RWPE2 (cell line): ENCODE results near the gene SDC3.

Source experiments
- ATAC-seq: fragments of 200-7000 bp; cut with Tn5 transposase; 3 replicates; pipeline ENCODE4 v1.9.1; 2021; ENCODE audit warnings: low read depth
- DNase-seq: peaks from one replicate; pipeline ENCODE4 v3.0.0-alpha.2; 2020; ENCODE audit warnings: low spot score
- H3K27ac ChIP-seq: fragments of 450-650 bp; 2 replicates; pipeline ENCODE4 v1.5.1; 2017; ENCODE audit warnings: mild to moderate bottlenecking; ENCODE audit not compliant: poor library complexity, severe bottlenecking
- H3K27me3 ChIP-seq: fragments of 250-450 bp; sonication (Bioruptor Pico); 2 replicates; pipeline ENCODE4 v1.5.1; 2021; ENCODE audit warnings: mild to moderate bottlenecking, moderate library complexity; ENCODE audit not compliant: insufficient read depth, poor library complexity, severe bottlenecking
- H3K36me3 ChIP-seq: fragments of 250-450 bp; sonication (Bioruptor Pico); 2 replicates; pipeline ENCODE4 v1.5.1; 2020; ENCODE audit warnings: low read depth, mild to moderate bottlenecking, moderate library complexity
- H3K4me1 ChIP-seq: fragments of 250-450 bp; sonication (Bioruptor Pico); 2 replicates; pipeline ENCODE4 v1.5.1; 2021; ENCODE audit warnings: mild to moderate bottlenecking, moderate library complexity; ENCODE audit not compliant: insufficient read depth, poor library complexity, severe bottlenecking
- H3K4me3 ChIP-seq: fragments of 250-450 bp; sonication (Bioruptor Pico); 2 replicates; pipeline ENCODE4 v1.5.1; 2021; ENCODE audit warnings: mild to moderate bottlenecking, moderate library complexity; ENCODE audit not compliant: severe bottlenecking
- H3K9me3 ChIP-seq: fragments of 250-450 bp; sonication (Bioruptor Pico); 2 replicates; pipeline ENCODE4 v1.5.1; 2021; ENCODE audit warnings: mild to moderate bottlenecking, moderate library complexity; ENCODE audit not compliant: severe bottlenecking
- TF ChIP-seq, protein P1 (sequence below): fragments of 450-650 bp; IDR thresholded peaks from one replicate; pipeline ENCODE4 v1.5.1; 2017; ENCODE audit warnings: mild to moderate bottlenecking, moderate library complexity; ENCODE audit not compliant: poor library complexity, severe bottlenecking

The SDC3 gene

DNA sequence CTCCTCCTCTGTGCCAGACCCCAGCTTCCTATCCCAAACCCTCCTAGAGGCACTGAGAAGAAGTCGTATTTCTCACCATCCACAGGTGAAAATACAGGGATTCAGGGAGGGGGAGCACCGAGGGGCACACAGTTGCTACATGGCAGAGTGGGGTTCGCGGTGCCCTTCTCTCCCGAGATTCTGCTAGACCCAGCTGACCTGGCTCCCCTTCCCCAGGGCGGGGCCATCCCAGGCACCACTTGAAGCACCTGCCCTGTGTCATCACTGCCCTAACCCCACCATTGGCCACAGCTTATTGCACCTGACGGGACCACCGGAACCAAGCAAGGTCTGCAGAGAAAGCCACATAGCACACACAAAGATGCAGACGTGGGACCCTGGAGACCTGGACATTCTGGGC lies 30.5 kb downstream of the SDC3 start:
- Histone ChIP-seq H3K27ac (no peak overlapping the region), H3K9me3 (no peaks in the 10 kb centered on the region), H3K27me3 (no peaks in the 10 kb centered on the region), H3K4me3 (no peak overlapping the region), H3K4me1 (peaks cover 25% of the 10 kb centered on the region), H3K36me3 (peaks cover 8% of the 10 kb centered on the region)
- TF ChIP-seq, protein P1, sequence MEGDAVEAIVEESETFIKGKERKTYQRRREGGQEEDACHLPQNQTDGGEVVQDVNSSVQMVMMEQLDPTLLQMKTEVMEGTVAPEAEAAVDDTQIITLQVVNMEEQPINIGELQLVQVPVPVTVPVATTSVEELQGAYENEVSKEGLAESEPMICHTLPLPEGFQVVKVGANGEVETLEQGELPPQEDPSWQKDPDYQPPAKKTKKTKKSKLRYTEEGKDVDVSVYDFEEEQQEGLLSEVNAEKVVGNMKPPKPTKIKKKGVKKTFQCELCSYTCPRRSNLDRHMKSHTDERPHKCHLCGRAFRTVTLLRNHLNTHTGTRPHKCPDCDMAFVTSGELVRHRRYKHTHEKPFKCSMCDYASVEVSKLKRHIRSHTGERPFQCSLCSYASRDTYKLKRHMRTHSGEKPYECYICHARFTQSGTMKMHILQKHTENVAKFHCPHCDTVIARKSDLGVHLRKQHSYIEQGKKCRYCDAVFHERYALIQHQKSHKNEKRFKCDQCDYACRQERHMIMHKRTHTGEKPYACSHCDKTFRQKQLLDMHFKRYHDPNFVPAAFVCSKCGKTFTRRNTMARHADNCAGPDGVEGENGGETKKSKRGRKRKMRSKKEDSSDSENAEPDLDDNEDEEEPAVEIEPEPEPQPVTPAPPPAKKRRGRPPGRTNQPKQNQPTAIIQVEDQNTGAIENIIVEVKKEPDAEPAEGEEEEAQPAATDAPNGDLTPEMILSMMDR: no peak
- no peak for DNase-seq
- ATAC-seq: no peak

DNA sequence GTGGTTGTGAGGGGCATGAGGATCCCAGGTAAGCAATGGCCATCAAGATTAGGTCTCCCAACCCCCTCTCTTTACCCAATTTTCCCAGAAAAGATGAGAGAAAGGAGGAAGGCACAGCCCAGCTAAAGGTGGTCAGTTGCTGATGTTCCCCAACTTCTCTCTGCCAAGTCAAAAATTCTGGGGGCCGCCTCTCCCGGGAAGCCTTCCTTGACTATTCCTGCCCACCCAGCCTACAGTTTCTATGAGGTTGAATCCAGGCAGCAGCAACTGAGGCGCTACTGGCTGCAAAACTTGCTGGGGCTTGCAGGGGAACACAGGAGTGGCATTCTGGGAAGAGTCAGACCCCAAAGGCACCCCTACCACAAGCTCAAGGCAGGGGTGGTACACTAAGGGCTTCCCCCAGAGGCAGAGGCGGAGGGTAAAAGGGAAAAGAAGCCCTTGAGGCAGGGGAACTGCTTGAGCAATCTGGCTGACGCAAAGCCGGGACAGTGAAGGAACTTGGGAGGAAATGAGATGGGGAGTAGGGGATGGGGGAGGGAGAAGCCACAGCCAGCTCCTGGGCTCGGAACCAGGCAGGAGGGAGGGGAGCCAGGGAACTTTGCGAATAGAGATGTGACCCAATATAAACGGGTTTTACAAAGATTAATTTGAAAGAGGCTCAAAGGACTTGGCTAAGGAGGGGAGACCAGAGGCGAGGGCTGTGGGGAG lies 31.2 kb downstream of the SDC3 start:
- peaks cover 25% of the 10 kb centered on the region for H3K4me1 ChIP-seq
- H3K4me3 ChIP-seq: no peak overlapping the region
- ATAC-seq (peak; percentile 55), DNase-seq (no peak)
- peak overlapping the region; percentile 10 for H3K27ac ChIP-seq
- no peaks in the 10 kb centered on the region for H3K9me3 ChIP-seq
- no peaks in the 10 kb centered on the region for H3K27me3 ChIP-seq
- H3K36me3 ChIP-seq: peaks cover 15% of the 10 kb centered on the region
- TF ChIP-seq, protein P1: no peak

DNA sequence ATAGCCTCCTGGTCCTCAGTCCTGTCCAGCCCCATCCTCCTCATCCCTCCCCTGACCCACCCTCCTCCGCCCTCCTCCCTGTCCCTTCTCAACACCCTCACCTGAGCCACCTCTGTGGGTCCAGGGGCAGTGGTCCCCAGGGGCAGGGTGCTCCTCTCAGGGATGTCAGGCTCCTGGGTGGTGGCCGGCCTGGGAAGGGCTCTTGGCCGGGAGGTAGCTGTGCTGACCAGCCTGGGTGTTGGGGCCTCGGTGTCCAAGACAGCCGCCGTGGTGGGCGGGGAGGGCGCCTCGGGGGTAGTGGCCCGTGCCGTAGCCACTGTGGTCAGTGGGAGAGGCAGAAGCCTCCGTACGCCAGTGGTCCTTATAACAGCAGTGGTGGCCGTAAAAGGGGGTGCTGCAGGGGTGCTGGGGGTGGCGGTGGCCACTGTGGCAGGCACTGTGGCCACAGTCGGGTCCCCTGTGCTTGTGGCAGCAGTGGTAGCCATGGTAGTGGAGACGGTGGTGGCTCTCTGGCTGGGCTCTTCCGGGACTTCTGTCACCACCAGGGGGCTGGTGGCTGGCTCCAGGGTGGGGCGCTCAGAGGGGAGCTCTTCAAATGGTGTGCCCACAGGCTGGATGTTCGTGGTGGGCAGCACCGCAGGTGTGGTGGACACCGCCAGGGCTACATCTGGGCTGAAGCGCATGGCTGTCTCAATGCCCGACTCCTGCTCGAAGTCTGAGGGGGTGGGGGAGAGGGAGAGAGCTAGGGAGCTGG lies 31.9 kb downstream of the SDC3 start:
- DNase-seq: no peak
- no peaks in the 10 kb centered on the region for H3K9me3 ChIP-seq
- no peak overlapping the region for H3K4me3 ChIP-seq
- peaks cover 25% of the 10 kb centered on the region for H3K4me1 ChIP-seq
- peaks cover 19% of the 10 kb centered on the region for H3K36me3 ChIP-seq
- H3K27ac ChIP-seq: no peak overlapping the region
- no peak for ATAC-seq
- TF ChIP-seq, protein P1: no peak
- no peaks in the 10 kb centered on the region for H3K27me3 ChIP-seq

DNA sequence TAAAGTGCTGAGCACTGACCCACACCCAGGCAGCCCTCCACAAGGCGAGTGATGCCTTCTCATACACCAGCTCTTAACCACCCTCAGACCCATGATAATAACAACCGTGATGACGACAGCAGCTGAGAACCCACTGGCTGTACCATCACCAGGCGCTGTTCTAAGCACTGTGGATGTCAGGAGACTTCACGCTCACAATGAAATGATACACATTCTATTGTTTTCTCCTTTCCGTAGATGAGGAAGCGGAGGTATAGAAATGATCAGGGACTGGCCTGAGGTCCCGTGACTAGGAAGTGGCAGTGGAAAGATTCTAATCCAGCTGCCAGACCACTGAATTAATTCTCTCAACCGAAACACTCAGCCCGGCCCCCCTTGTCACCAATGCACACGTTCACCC lies 32.6 kb downstream of the SDC3 start:
- H3K27ac ChIP-seq: no peak overlapping the region
- DNase-seq (no peak), ATAC-seq (no peak)
- H3K9me3 ChIP-seq: no peaks in the 10 kb centered on the region
- TF ChIP-seq, protein P1: no peak
- no peaks in the 10 kb centered on the region for H3K27me3 ChIP-seq
- no peak overlapping the region for H3K4me3 ChIP-seq
- peaks cover 25% of the 10 kb centered on the region for H3K4me1 ChIP-seq
- H3K36me3 ChIP-seq: peaks cover 19% of the 10 kb centered on the region

DNA sequence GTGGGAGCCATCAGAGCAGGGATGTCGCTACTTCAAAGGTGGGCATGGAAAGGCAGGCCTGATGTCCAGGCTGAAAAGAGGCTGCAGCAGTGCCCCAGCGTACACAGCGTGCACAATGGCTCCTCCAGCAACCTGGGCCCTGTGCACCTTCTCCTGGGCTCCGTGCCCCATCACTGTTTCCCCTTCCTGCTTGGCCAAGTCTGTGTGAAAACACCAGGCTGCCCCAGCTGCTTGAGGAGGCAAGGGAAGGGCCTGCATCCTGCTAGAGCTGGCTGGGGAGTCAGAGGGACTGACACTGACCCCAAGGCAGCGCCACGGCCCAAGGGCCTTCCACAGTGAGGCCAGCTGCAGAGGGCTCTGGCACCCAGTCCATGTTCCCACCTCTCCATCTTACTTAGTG lies 33.4 kb downstream of the SDC3 start:
- TF ChIP-seq, protein P1: no peak
- H3K27me3 ChIP-seq: no peaks in the 10 kb centered on the region
- H3K9me3 ChIP-seq: no peaks in the 10 kb centered on the region
- DNase-seq (no peak), ATAC-seq (no peak)
- H3K27ac ChIP-seq: no peak overlapping the region
- H3K4me3 ChIP-seq: no peak overlapping the region
- H3K36me3 ChIP-seq: peaks cover 19% of the 10 kb centered on the region
- peaks cover 25% of the 10 kb centered on the region for H3K4me1 ChIP-seq
